ENCODE measurements around the gene CPEB4. TPM values are rescaled to one million over a fixed set of nuclear protein-coding genes. Genes with fewer than 3 reads are reported as not detected.

Gene CPEB4
- total RNA-seq, 1 experiment from 2014 or later = 11.1 TPM

- H3K9ac ChIP-seq (ENCODE audit: low read length) = no peak overlapping the region
- no peak for TF ChIP-seq JUND (IDR thresholded peaks at IDR 0.05)
- TF ChIP-seq EZH2phosphoT487 (IDR thresholded peaks at IDR 0.05; ENCODE audit: borderline replicate concordance) = no peak
- TF ChIP-seq EZH2 (IDR thresholded peaks at IDR 0.05) = no peak
- no peak for TF ChIP-seq SP1 (IDR thresholded peaks at IDR 0.05; ENCODE audit: low read depth)
- no peak for TF ChIP-seq CBX3 (IDR thresholded peaks at IDR 0.05; ENCODE audit: low read depth)
- TF ChIP-seq ZNF274 (IDR thresholded peaks at IDR 0.05; ENCODE audit: low read depth, low read length) = no peak
- no peak for TF ChIP-seq MAX (IDR thresholded peaks at IDR 0.05)
- TF ChIP-seq SIN3A (IDR thresholded peaks at IDR 0.05; ENCODE audit: low read depth) = no peak
- no peaks in the 10 kb centered on the region for H4K20me1 ChIP-seq (ENCODE audit: insufficient read depth)
- no peak overlapping the region for H3K4me3 ChIP-seq (replicated peaks in 1 of 2; ENCODE audit: low read depth in 1 of 2, low read length in 2 of 2)
- CTCF ChIA-PET = no interaction called here
- no TSS peak for BruUV-seq (replicated peaks)
- RAD21 ChIA-PET (ENCODE audit: low non-redundant PET in 1 of 2, low total read pairs in 2 of 2, uncharacterized antibody in 2 of 2, unreplicated experiment in 2 of 2) = no interaction called here
- H3K4me2 ChIP-seq (ENCODE audit: low read length) = no peak overlapping the region
- no peak overlapping the region for H3K27ac ChIP-seq (ENCODE audit: low read depth, low read length)
- H3K36me3 ChIP-seq (ENCODE audit: control insufficient read depth in 1 of 2, insufficient read depth in 2 of 2, low read length in 2 of 2) = no peaks in the 10 kb centered on the region
- POLR2A ChIA-PET = no interaction called here
- no peaks in the 10 kb centered on the region for H3K79me2 ChIP-seq (ENCODE audit: insufficient read depth, low read length)
- H3K4me1 ChIP-seq (ENCODE audit: control insufficient read depth in 1 of 2, insufficient read depth in 2 of 2, low read length in 2 of 2) = no peaks in the 10 kb centered on the region
- no peak for DNase-seq (ENCODE audit: low read depth, low spot score)
- intact Hi-C loops (cut with micrococcal nuclease) = no loop called here
- no peaks in the 10 kb centered on the region for H3K27me3 ChIP-seq (ENCODE audit: insufficient read depth, low read length)
- H2AFZ ChIP-seq (ENCODE audit: low read depth, low read length, poor library complexity, severe bottlenecking) = no peak overlapping the region
- H3K9me2 ChIP-seq (ENCODE audit: insufficient read depth) = no peaks in the 10 kb centered on the region
- no peaks in the 10 kb centered on the region for H3K9me3 ChIP-seq (ENCODE audit: control insufficient read depth in 1 of 2, insufficient read depth in 1 of 2, low read depth in 1 of 2, low read length in 2 of 2)
- ATAC-seq = no peak
Observed at GRCh38 chr5:173869316-173869715, 18.8 kb upstream of the CPEB4 start.

GRCh38 chr5:173872957-173873305 lies 15.2 kb upstream of the CPEB4 start:
- no TSS peak for BruUV-seq (replicated peaks)
- no peak overlapping the region for H3K9ac ChIP-seq (ENCODE audit: low read length)
- H3K36me3 ChIP-seq (ENCODE audit: control insufficient read depth in 1 of 2, insufficient read depth in 2 of 2, low read length in 2 of 2) = no peaks in the 10 kb centered on the region
- ChIA-PET CTCF (no interaction called here), RAD21 (ENCODE audit: low non-redundant PET in 1 of 2, low total read pairs in 2 of 2, uncharacterized antibody in 2 of 2, unreplicated experiment in 2 of 2) (no interaction called here), POLR2A (no interaction called here)
- no peak overlapping the region for H3K4me2 ChIP-seq (ENCODE audit: low read length)
- intact Hi-C loops (cut with micrococcal nuclease) = no loop called here
- ATAC-seq (no peak), DNase-seq (ENCODE audit: low read depth, low spot score) (no peak)
- no peaks in the 10 kb centered on the region for H3K27me3 ChIP-seq (ENCODE audit: insufficient read depth, low read length)
- no peaks in the 10 kb centered on the region for H4K20me1 ChIP-seq (ENCODE audit: insufficient read depth)
- no peak overlapping the region for H3K4me3 ChIP-seq (replicated peaks in 1 of 2; ENCODE audit: low read depth in 1 of 2, low read length in 2 of 2)
- no peaks in the 10 kb centered on the region for H3K9me2 ChIP-seq (ENCODE audit: insufficient read depth)
- H2AFZ ChIP-seq (ENCODE audit: low read depth, low read length, poor library complexity, severe bottlenecking) = no peak overlapping the region
- H3K79me2 ChIP-seq (ENCODE audit: insufficient read depth, low read length) = no peaks in the 10 kb centered on the region
- no peaks in the 10 kb centered on the region for H3K9me3 ChIP-seq (ENCODE audit: control insufficient read depth in 1 of 2, insufficient read depth in 1 of 2, low read depth in 1 of 2, low read length in 2 of 2)
- H3K27ac ChIP-seq (ENCODE audit: low read depth, low read length) = no peak overlapping the region
- H3K4me1 ChIP-seq (ENCODE audit: control insufficient read depth in 1 of 2, insufficient read depth in 2 of 2, low read length in 2 of 2) = no peaks in the 10 kb centered on the region
- no peak for TF ChIP-seq POLR2A (IDR thresholded peaks at IDR 0.05; ENCODE audit: borderline replicate concordance, extremely low read depth, insufficient read depth, insufficient read length)
- TF ChIP-seq FOSL1 (IDR thresholded peaks at IDR 0.05; ENCODE audit: low read depth) = no peak
- no peak for TF ChIP-seq YY1 (IDR thresholded peaks at IDR 0.05; ENCODE audit: extremely low read depth, insufficient replicate concordance, low read depth, low read length)
- TF ChIP-seq CTCF (IDR thresholded peaks at IDR 0.05 in 2 of 3, conservative IDR thresholded peaks at IDR 0.05 in 1 of 3; ENCODE audit: borderline replicate concordance in 1 of 3, insufficient read depth in 1 of 3, low read depth in 2 of 3, low read length in 2 of 3) = no peak
- no peak for TF ChIP-seq RAD21 (IDR thresholded peaks at IDR 0.05; ENCODE audit: low read depth)
- TF ChIP-seq EZH2 (IDR thresholded peaks at IDR 0.05) = no peak
- no peak for TF ChIP-seq REST (IDR thresholded peaks at IDR 0.05; ENCODE audit: low read depth)
- TF ChIP-seq ZNF274 (IDR thresholded peaks at IDR 0.05; ENCODE audit: low read depth, low read length) = no peak
